Neutrophil (primary cell): ENCODE data around the gene EFNA2.

Source experiments
- H3K27ac ChIP-seq: fragments of 200-600 bp; sonication (generic); 2 replicates; pipeline ENCODE4 v1.5.1; 2016; ENCODE audit warnings: mild to moderate bottlenecking, moderate library complexity
- H3K27me3 ChIP-seq: fragments of 200-600 bp; sonication (generic); 2 replicates; pipeline ENCODE4 v1.6.0; 2016; ENCODE audit warnings: mild to moderate bottlenecking
- H3K36me3 ChIP-seq: fragments of 200-600 bp; sonication (generic); 2 replicates; pipeline ENCODE4 v1.5.1; 2017
- H3K4me1 ChIP-seq, 2 experiments: fragments of 200-600 bp in 1 of 2; sonication (generic) in 1 of 2; 1 replicate in 1 of 2; 2 replicates in 1 of 2; pipeline versions ENCODE4 v1.5.1 to v1.6.1; 2013 to 2016; ENCODE audit warnings: low read depth in 1 of 2, low read length in 1 of 2, mild to moderate bottlenecking in 1 of 2, moderate library complexity in 1 of 2; ENCODE audit not compliant: control insufficient read depth in 1 of 2, insufficient read depth in 1 of 2
- H3K4me3 ChIP-seq, 2 experiments: fragments of 200-600 bp in 1 of 2; sonication (generic) in 1 of 2; 1 replicate in 1 of 2; 2 replicates in 1 of 2; pipeline ENCODE4 v1.5.1; 2013 to 2016; ENCODE audit warnings: low read depth in 1 of 2, low read length in 1 of 2, mild to moderate bottlenecking in 1 of 2, moderate library complexity in 1 of 2
- H3K9me3 ChIP-seq: fragments of 200-600 bp; sonication (generic); 2 replicates; pipeline ENCODE4 v1.5.1; 2016
- TF ChIP-seq, protein P1 (sequence below): fragments of 200-600 bp; sonication (generic); IDR thresholded peaks from 2 replicates; pipeline ENCODE4 v1.5.1; 2016; ENCODE audit warnings: antibody characterized with exemption

EFNA2 gene

DNA sequence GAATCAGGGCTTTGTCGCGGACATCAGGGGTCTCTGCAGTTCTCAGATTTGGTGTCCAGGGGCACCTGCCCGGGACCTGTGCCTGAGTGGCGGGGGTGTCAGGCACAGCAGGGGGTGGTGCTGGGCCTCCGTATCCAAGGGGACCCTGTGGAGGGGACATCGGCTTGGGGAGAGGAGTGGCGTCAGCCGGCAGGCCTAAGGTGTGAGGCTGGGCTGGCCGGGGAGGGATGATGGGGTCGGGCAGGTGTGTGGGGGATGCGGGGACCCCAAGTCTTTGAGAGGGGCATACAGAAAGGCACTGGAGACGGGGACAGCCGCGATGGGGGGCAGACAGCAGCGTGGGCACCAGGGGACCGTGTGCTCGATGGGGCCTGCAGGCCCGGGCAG lies 2.5 kb downstream of the EFNA2 start:
- peaks cover 98% of the 10 kb centered on the region for H3K27me3 ChIP-seq
- no peaks in the 10 kb centered on the region for H3K4me1 ChIP-seq
- no peak overlapping the region for H3K4me3 ChIP-seq
- no peaks in the 10 kb centered on the region for H3K9me3 ChIP-seq
- no peak overlapping the region for H3K27ac ChIP-seq
- TF ChIP-seq, protein P1, sequence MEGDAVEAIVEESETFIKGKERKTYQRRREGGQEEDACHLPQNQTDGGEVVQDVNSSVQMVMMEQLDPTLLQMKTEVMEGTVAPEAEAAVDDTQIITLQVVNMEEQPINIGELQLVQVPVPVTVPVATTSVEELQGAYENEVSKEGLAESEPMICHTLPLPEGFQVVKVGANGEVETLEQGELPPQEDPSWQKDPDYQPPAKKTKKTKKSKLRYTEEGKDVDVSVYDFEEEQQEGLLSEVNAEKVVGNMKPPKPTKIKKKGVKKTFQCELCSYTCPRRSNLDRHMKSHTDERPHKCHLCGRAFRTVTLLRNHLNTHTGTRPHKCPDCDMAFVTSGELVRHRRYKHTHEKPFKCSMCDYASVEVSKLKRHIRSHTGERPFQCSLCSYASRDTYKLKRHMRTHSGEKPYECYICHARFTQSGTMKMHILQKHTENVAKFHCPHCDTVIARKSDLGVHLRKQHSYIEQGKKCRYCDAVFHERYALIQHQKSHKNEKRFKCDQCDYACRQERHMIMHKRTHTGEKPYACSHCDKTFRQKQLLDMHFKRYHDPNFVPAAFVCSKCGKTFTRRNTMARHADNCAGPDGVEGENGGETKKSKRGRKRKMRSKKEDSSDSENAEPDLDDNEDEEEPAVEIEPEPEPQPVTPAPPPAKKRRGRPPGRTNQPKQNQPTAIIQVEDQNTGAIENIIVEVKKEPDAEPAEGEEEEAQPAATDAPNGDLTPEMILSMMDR, result no peak
- no peaks in the 10 kb centered on the region for H3K36me3 ChIP-seq

DNA sequence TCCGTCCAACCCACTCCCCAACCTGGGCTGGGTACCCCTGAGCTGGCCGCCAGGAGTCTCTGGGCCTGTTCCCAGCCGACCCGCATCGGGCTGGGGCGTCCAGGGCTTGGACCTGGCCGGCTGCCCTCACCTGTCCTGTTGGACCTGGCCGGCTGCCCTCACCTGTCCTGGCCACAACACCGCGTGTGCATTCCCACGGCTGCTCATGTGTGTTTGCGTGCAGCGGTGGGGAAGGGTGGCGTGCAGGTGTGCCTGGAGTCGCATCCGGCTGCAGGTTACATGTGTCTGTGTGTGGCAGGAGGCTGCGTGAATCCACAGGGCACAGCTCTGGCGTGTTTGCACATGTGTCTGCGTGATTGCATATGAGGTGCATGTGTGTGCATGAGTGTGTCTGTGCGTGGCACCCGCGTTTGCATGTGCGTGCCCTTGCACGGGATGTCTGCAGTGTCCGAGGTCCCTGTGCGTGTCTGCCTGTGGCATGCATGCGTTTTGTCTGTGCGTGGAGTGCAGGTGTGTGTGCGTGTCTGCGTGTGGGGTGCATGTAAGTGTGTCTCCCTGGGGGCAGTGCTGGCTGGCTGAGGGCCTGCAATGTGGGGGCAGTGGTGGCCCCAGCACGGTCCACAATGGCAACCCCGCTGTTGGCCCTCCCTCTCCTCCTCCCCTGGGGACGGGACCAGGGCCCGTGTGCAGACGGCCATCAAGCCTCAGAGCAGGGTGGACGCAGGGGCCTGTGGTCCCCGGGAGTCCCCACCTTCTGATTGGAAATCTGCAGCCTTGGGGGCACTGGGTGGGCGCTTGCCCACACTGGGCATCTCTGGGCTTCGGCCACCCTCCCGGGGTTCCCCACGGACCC lies 3.4 kb downstream of the EFNA2 start:
- Histone ChIP-seq H3K27ac (no peak overlapping the region), H3K27me3 (peaks cover 98% of the 10 kb centered on the region), H3K4me3 (no peak overlapping the region), H3K9me3 (no peaks in the 10 kb centered on the region), H3K4me1 (no peaks in the 10 kb centered on the region), H3K36me3 (no peaks in the 10 kb centered on the region)
- TF ChIP-seq, protein P1, result no peak

DNA sequence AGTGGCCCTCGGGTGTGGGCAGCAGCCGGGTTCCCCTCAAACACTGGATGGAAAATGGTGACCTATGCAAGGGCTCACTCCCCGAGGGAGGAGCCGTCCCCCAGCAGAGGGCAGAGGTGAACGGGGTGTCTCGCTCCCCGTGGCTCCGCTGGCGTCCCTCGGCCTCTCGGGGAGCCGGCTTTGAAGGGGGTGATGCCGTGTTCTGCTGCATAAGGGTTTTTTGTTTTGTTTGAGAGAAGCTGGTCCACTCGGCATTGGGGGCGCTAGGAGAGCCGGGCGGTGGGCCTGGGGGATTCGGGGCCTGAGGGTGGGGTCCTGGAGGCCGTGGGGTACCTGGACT lies 4.0 kb downstream of the EFNA2 start:
- no peaks in the 10 kb centered on the region for H3K9me3 ChIP-seq
- peaks cover 98% of the 10 kb centered on the region for H3K27me3 ChIP-seq
- no peaks in the 10 kb centered on the region for H3K36me3 ChIP-seq
- no peak overlapping the region for H3K4me3 ChIP-seq
- TF ChIP-seq, protein P1, result no peak
- no peak overlapping the region for H3K27ac ChIP-seq
- no peaks in the 10 kb centered on the region for H3K4me1 ChIP-seq

DNA sequence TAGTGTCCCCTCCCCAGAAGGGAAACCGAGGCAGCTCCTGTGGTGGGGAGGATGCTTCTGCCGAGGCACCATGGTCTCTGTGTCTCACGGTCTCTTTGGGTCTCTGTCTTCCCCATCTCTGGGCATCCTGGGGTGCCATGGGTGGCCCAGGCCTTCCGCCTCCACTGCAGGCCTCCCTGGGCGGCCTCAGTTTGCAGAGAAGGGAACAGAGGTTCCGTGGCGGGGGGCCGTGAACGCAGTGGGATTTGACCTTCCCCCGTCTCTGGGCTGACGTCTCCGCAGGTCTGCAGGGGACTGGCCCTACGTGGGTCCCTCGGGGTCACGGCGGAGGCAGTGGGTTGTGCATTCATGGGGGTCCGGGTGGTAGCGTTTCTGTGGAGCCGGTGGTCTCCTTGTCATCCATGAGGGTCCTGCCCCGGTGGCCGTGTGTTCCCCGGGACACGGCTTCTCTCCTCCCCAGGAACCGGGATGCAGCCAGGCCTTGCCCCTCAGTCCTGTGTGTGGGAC lies 4.6 kb downstream of the EFNA2 start:
- Histone ChIP-seq H3K4me3 (no peak overlapping the region), H3K27me3 (peaks cover 98% of the 10 kb centered on the region), H3K9me3 (no peaks in the 10 kb centered on the region), H3K27ac (no peak overlapping the region), H3K36me3 (no peaks in the 10 kb centered on the region), H3K4me1 (peaks cover 0 to 1% of the 10 kb centered on the region in 2 experiments)
- TF ChIP-seq, protein P1, result no peak

DNA sequence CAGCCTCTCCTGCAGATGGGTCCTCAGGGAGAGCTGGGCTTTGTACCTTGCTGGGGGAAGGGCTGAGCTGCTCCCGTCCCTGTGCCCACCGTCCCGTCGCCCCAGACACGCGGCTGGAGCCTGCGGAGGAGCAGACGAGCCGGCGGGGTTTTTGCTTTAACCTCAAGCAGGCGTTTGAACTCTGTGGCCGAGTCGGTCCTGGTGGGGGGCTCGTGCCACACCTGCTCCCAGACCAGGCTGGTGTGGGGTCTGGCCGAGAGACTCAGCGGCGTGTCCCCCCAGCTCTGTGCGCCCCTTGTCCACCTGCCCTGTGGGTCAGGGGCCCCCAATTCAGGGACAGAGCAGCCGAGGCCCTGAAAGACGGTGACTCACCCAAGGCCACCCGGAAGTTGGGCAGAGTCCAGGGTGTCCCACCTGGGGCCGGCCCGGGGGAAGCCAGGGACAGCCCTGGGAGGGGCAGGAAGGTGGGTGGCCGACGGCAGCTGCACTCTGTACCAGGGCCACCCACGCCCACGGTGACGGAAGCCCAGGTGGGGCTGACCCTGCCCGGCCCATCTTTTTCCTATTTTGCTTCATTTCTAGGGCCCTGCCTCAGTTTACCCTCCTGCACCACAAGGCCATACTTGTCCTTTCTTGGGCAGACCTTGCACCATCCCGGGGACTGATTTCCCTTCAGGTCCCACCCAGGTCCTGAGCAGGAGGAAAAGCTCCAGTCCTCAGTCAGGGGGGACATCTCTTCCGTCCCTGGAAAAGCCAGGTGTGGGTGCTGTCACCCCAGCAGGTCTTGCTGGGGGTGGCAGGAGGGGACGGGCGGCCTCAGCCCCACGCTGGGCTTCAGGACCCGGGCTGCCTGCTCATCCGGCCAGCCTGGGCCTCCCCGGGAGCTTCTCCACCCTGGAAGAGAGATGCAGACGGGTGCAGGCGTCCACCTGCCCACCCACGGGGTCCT lies 5.3 kb downstream of the EFNA2 start:
- Histone ChIP-seq H3K36me3 (no peaks in the 10 kb centered on the region), H3K4me3 (no peak overlapping the region), H3K27ac (no peak overlapping the region), H3K4me1 (peaks cover 3 to 8% of the 10 kb centered on the region in 2 experiments), H3K9me3 (no peaks in the 10 kb centered on the region), H3K27me3 (peaks cover 100% of the 10 kb centered on the region)
- TF ChIP-seq, protein P1, result no peak
